WTC11 (cell line): ENCODE data around the gene LGALS8. TPM values are rescaled to one million over a fixed set of nuclear protein-coding genes. Genes with fewer than 3 reads are reported as not detected.
A peak's percentile ranks its signal among the peaks of the same experiment; 100 is the strongest.

Experiments used
- ETV6 ChIP-seq: sonication (generic); formaldehyde crosslinking; IDR thresholded peaks from 2 replicates; pipeline ENCODE4 v1.8.1; 2022; ENCODE audit warnings: mild to moderate bottlenecking, missing genetic modification reagents
- FOXJ3 ChIP-seq: sonication (generic); formaldehyde crosslinking; IDR thresholded peaks from 2 replicates; pipeline ENCODE4 v1.9.0; 2021; ENCODE audit warnings: missing genetic modification reagents, mild to moderate bottlenecking, borderline replicate concordance
- GABPB1 ChIP-seq: sonication (generic); formaldehyde crosslinking; IDR thresholded peaks from 2 replicates; pipeline ENCODE4 v1.8.1; 2023; ENCODE audit warnings: mild to moderate bottlenecking, missing genetic modification reagents
- GRHL2 ChIP-seq: fragments of 250-450 bp; sonication (Bioruptor Pico); IDR thresholded peaks from 2 replicates; pipeline ENCODE4 v1.8.0; 2022; ENCODE audit warnings: mild to moderate bottlenecking, moderate library complexity; ENCODE audit not compliant: insufficient replicate concordance, severe bottlenecking
- JAZF1 ChIP-seq: fragments of 250-450 bp; sonication (Bioruptor Pico); IDR thresholded peaks from 2 replicates; pipeline ENCODE4 v1.9.0; 2021; ENCODE audit warnings: moderate library complexity, mild to moderate bottlenecking, inconsistent platforms
- NFE2L1 ChIP-seq: sonication (generic); formaldehyde crosslinking; IDR thresholded peaks from 2 replicates; pipeline ENCODE4 v1.8.1; 2023; ENCODE audit warnings: missing genetic modification reagents
- NR1H2 ChIP-seq: sonication (generic); formaldehyde crosslinking; IDR thresholded peaks from 2 replicates; pipeline ENCODE4 v1.9.0; 2021; ENCODE audit warnings: mild to moderate bottlenecking, moderate library complexity, missing genetic modification reagents
- RORB ChIP-seq: fragments of 250-450 bp; sonication (Bioruptor Pico); IDR thresholded peaks from 2 replicates; pipeline ENCODE4 v1.9.0; 2021; ENCODE audit warnings: mild to moderate bottlenecking
- SMAD3 ChIP-seq: sonication (generic); formaldehyde crosslinking; IDR thresholded peaks from 2 replicates; pipeline ENCODE4 v1.8.0; 2022; ENCODE audit warnings: missing genetic modification reagents, mild to moderate bottlenecking, borderline replicate concordance
- TCF7 ChIP-seq: sonication (generic); formaldehyde crosslinking; IDR thresholded peaks from 2 replicates; pipeline ENCODE4 v1.8.0; 2022; ENCODE audit warnings: mild to moderate bottlenecking, low read depth, missing genetic modification reagents, moderate library complexity
- TEAD1 ChIP-seq: sonication (generic); formaldehyde crosslinking; IDR thresholded peaks from 2 replicates; pipeline ENCODE4 v1.8.0; 2022; ENCODE audit warnings: mild to moderate bottlenecking, missing genetic modification reagents
- ZNF138 ChIP-seq: sonication (generic); formaldehyde crosslinking; conservative IDR thresholded peaks from 2 replicates; pipeline ENCODE4 v1.8.1; 2022; ENCODE audit warnings: mild to moderate bottlenecking, moderate library complexity, missing genetic modification reagents
- ZNF219 ChIP-seq: sonication (generic); formaldehyde crosslinking; IDR thresholded peaks from 2 replicates; pipeline ENCODE4 v1.8.0; 2023; ENCODE audit warnings: missing genetic modification reagents, mild to moderate bottlenecking, borderline replicate concordance
- ZNF232 ChIP-seq: sonication (generic); formaldehyde crosslinking; IDR thresholded peaks from 2 replicates; pipeline ENCODE4 v1.8.0; 2022; ENCODE audit warnings: mild to moderate bottlenecking, missing genetic modification reagents
- ZNF263 ChIP-seq: sonication (generic); formaldehyde crosslinking; IDR thresholded peaks from 2 replicates; pipeline ENCODE4 v1.8.1; 2022; ENCODE audit warnings: low read depth, mild to moderate bottlenecking, moderate library complexity, missing genetic modification reagents
- ZNF671 ChIP-seq: fragments of 250-450 bp; sonication (Bioruptor Pico); IDR thresholded peaks from 2 replicates; pipeline ENCODE4 v1.8.0; 2021; ENCODE audit warnings: mild to moderate bottlenecking
- total RNA-seq: library from RNA; stranded (reverse); gene quantifications from 3 replicates; pipeline ENCODE4 v1.2.3, GENCODE V29; 2021
- TF ChIP-seq, protein P1 (sequence below): sonication (generic); formaldehyde crosslinking; IDR thresholded peaks from 2 replicates; pipeline ENCODE4 v1.8.0; 2023; ENCODE audit warnings: missing genetic modification reagents, mild to moderate bottlenecking, borderline replicate concordance
- TF ChIP-seq, protein P2 (sequence below): sonication (generic); formaldehyde crosslinking; conservative IDR thresholded peaks from 2 replicates; pipeline ENCODE4 v1.8.1; 2023; ENCODE audit warnings: mild to moderate bottlenecking, low read depth, missing genetic modification reagents, moderate library complexity
- TF ChIP-seq, protein P3 (sequence below): sonication (generic); formaldehyde crosslinking; IDR thresholded peaks from 2 replicates; pipeline ENCODE4 v1.8.1; 2022; ENCODE audit warnings: low read depth, missing genetic modification reagents, borderline replicate concordance
- TF ChIP-seq, protein P4 (sequence below): sonication (generic); formaldehyde crosslinking; IDR thresholded peaks from 2 replicates; pipeline ENCODE4 v1.8.1; 2023; ENCODE audit warnings: mild to moderate bottlenecking, moderate library complexity, missing genetic modification reagents
- TF ChIP-seq, protein P5 (sequence below): sonication (generic); formaldehyde crosslinking; IDR thresholded peaks from 2 replicates; pipeline ENCODE4 v1.8.1; 2022; ENCODE audit warnings: mild to moderate bottlenecking, missing genetic modification reagents, moderate library complexity, borderline replicate concordance
- TF ChIP-seq, protein P6 (sequence below): sonication (generic); formaldehyde crosslinking; IDR thresholded peaks from 2 replicates; pipeline ENCODE4 v1.8.1; 2022; ENCODE audit warnings: mild to moderate bottlenecking, moderate library complexity, missing genetic modification reagents
- TF ChIP-seq, protein P7 (sequence below): sonication (generic); formaldehyde crosslinking; IDR thresholded peaks from 2 replicates; pipeline ENCODE4 v1.8.1; 2022; ENCODE audit warnings: low read depth, mild to moderate bottlenecking, moderate library complexity, missing genetic modification reagents, borderline replicate concordance
- TF ChIP-seq, protein P8 (sequence below): sonication (generic); formaldehyde crosslinking; IDR thresholded peaks from 2 replicates; pipeline ENCODE4 v1.8.0; 2022; ENCODE audit warnings: mild to moderate bottlenecking, missing genetic modification reagents

LGALS8 gene
- total RNA-seq, 1 experiment from 2014 or later: 8.6 TPM

DNA sequence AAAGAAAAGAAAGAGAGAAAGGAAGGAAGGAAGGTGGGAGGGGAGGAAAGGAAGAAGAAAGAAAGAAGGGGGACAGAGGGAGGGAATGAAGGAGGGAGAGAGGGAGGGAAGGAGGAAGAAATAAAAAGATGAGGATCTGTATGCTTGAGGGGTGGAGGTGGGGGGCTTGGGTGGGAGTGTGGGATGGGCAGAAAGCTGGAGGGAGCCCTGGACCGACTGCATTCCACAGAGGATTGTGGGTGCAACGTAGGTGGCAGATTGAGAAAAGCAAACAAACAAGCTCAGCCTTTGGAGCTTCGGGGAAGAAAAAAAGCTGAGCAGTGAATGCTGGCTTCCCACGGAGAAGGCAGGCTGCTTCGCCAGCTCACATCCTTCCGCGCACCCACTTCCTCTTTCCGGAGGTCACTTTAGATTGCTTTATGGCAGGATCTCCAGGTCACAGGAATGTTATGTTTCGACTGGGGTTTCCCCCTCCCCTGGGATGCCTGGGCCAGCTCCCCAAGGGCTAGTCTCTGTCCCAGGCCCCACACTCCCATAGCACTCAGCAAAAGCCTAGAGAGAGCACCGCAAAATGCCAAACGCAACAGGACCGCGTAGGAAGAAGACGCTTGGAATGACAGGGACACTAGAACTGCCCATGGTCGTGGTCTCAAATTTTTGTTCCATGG, 20.7 kb upstream of the LGALS8 start (continued):
- TF ChIP-seq, protein P1, sequence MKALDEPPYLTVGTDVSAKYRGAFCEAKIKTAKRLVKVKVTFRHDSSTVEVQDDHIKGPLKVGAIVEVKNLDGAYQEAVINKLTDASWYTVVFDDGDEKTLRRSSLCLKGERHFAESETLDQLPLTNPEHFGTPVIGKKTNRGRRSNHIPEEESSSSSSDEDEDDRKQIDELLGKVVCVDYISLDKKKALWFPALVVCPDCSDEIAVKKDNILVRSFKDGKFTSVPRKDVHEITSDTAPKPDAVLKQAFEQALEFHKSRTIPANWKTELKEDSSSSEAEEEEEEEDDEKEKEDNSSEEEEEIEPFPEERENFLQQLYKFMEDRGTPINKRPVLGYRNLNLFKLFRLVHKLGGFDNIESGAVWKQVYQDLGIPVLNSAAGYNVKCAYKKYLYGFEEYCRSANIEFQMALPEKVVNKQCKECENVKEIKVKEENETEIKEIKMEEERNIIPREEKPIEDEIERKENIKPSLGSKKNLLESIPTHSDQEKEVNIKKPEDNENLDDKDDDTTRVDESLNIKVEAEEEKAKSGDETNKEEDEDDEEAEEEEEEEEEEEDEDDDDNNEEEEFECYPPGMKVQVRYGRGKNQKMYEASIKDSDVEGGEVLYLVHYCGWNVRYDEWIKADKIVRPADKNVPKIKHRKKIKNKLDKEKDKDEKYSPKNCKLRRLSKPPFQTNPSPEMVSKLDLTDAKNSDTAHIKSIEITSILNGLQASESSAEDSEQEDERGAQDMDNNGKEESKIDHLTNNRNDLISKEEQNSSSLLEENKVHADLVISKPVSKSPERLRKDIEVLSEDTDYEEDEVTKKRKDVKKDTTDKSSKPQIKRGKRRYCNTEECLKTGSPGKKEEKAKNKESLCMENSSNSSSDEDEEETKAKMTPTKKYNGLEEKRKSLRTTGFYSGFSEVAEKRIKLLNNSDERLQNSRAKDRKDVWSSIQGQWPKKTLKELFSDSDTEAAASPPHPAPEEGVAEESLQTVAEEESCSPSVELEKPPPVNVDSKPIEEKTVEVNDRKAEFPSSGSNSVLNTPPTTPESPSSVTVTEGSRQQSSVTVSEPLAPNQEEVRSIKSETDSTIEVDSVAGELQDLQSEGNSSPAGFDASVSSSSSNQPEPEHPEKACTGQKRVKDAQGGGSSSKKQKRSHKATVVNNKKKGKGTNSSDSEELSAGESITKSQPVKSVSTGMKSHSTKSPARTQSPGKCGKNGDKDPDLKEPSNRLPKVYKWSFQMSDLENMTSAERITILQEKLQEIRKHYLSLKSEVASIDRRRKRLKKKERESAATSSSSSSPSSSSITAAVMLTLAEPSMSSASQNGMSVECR: no peak
- no peak for TF ChIP-seq ZNF138 (CRISPR knock-in tag)
- TF ChIP-seq NR1H2 (CRISPR knock-in tag): no peak
- no peak for TF ChIP-seq GRHL2 (CRISPR knock-in tag)
- peak; percentile 82 for TF ChIP-seq ETV6 (CRISPR knock-in tag)
- TF ChIP-seq, protein P2, sequence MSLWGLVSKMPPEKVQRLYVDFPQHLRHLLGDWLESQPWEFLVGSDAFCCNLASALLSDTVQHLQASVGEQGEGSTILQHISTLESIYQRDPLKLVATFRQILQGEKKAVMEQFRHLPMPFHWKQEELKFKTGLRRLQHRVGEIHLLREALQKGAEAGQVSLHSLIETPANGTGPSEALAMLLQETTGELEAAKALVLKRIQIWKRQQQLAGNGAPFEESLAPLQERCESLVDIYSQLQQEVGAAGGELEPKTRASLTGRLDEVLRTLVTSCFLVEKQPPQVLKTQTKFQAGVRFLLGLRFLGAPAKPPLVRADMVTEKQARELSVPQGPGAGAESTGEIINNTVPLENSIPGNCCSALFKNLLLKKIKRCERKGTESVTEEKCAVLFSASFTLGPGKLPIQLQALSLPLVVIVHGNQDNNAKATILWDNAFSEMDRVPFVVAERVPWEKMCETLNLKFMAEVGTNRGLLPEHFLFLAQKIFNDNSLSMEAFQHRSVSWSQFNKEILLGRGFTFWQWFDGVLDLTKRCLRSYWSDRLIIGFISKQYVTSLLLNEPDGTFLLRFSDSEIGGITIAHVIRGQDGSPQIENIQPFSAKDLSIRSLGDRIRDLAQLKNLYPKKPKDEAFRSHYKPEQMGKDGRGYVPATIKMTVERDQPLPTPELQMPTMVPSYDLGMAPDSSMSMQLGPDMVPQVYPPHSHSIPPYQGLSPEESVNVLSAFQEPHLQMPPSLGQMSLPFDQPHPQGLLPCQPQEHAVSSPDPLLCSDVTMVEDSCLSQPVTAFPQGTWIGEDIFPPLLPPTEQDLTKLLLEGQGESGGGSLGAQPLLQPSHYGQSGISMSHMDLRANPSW: no peak
- TF ChIP-seq, protein P3, sequence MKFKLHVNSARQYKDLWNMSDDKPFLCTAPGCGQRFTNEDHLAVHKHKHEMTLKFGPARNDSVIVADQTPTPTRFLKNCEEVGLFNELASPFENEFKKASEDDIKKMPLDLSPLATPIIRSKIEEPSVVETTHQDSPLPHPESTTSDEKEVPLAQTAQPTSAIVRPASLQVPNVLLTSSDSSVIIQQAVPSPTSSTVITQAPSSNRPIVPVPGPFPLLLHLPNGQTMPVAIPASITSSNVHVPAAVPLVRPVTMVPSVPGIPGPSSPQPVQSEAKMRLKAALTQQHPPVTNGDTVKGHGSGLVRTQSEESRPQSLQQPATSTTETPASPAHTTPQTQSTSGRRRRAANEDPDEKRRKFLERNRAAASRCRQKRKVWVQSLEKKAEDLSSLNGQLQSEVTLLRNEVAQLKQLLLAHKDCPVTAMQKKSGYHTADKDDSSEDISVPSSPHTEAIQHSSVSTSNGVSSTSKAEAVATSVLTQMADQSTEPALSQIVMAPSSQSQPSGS (CRISPR knock-in tag): no peak
- no peak for TF ChIP-seq NFE2L1
- 0 out of 2 replicates have a peak, but pooled peaks have one; percentile 39 for TF ChIP-seq ZNF219
- no peak for TF ChIP-seq SMAD3 (CRISPR knock-in tag)
- TF ChIP-seq TEAD1: 0 out of 2 replicates have a peak, but pooled peaks have one; percentile 71
- TF ChIP-seq, protein P4, sequence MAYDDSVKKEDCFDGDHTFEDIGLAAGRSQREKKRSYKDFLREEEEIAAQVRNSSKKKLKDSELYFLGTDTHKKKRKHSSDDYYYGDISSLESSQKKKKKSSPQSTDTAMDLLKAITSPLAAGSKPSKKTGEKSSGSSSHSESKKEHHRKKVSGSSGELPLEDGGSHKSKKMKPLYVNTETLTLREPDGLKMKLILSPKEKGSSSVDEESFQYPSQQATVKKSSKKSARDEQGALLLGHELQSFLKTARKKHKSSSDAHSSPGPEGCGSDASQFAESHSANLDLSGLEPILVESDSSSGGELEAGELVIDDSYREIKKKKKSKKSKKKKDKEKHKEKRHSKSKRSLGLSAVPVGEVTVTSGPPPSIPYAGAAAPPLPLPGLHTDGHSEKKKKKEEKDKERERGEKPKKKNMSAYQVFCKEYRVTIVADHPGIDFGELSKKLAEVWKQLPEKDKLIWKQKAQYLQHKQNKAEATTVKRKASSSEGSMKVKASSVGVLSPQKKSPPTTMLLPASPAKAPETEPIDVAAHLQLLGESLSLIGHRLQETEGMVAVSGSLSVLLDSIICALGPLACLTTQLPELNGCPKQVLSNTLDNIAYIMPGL (CRISPR knock-in tag): no peak
- TF ChIP-seq, protein P5, sequence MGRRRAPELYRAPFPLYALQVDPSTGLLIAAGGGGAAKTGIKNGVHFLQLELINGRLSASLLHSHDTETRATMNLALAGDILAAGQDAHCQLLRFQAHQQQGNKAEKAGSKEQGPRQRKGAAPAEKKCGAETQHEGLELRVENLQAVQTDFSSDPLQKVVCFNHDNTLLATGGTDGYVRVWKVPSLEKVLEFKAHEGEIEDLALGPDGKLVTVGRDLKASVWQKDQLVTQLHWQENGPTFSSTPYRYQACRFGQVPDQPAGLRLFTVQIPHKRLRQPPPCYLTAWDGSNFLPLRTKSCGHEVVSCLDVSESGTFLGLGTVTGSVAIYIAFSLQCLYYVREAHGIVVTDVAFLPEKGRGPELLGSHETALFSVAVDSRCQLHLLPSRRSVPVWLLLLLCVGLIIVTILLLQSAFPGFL (CRISPR knock-in tag): no peak
- TF ChIP-seq GABPB1: 0 out of 2 replicates have a peak, but pooled peaks have one; percentile 13
- TF ChIP-seq, protein P6, sequence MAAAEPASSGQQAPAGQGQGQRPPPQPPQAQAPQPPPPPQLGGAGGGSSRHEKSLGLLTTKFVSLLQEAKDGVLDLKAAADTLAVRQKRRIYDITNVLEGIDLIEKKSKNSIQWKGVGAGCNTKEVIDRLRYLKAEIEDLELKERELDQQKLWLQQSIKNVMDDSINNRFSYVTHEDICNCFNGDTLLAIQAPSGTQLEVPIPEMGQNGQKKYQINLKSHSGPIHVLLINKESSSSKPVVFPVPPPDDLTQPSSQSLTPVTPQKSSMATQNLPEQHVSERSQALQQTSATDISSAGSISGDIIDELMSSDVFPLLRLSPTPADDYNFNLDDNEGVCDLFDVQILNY: no peak
- no peak for TF ChIP-seq ZNF671
- TF ChIP-seq ZNF263: no peak
- no peak for TF ChIP-seq JAZF1 (CRISPR knock-in tag)
- TF ChIP-seq, protein P7, sequence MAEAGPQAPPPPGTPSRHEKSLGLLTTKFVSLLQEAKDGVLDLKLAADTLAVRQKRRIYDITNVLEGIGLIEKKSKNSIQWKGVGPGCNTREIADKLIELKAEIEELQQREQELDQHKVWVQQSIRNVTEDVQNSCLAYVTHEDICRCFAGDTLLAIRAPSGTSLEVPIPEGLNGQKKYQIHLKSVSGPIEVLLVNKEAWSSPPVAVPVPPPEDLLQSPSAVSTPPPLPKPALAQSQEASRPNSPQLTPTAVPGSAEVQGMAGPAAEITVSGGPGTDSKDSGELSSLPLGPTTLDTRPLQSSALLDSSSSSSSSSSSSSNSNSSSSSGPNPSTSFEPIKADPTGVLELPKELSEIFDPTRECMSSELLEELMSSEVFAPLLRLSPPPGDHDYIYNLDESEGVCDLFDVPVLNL (CRISPR knock-in tag): no peak
- TF ChIP-seq TCF7 (CRISPR knock-in tag): no peak
- TF ChIP-seq, protein P8, sequence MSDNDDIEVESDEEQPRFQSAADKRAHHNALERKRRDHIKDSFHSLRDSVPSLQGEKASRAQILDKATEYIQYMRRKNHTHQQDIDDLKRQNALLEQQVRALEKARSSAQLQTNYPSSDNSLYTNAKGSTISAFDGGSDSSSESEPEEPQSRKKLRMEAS (CRISPR knock-in tag): peak; percentile 53; the same call in 1 of the 2 replicates
- TF ChIP-seq ZNF232 (CRISPR knock-in tag): no peak
- no peak for TF ChIP-seq RORB (CRISPR knock-in tag)
- TF ChIP-seq FOXJ3 (CRISPR knock-in tag): no peak
